HepG2 (cell line): Measurements from ENCODE around the gene BMF. TPM values are rescaled to one million over a fixed set of nuclear protein-coding genes. Genes with fewer than 3 reads are reported as not detected.
A peak's percentile ranks its signal among the peaks of the same experiment; 100 is the strongest.

Experiments used
- ELF1 ChIP-seq: sonication (generic); formaldehyde crosslinking; IDR thresholded peaks from 2 replicates; pipeline ENCODE4 v1.4.0; 2020; ENCODE audit warnings: missing genetic modification reagents
- HDAC2 ChIP-seq: sonication (generic); formaldehyde crosslinking; IDR thresholded peaks from 2 replicates; pipeline ENCODE4 v1.4.0; 2020; ENCODE audit warnings: missing genetic modification reagents
- MTF2 ChIP-seq: sonication (generic); formaldehyde crosslinking; IDR thresholded peaks from 2 replicates; pipeline ENCODE4 v1.5.0; 2020; ENCODE audit warnings: missing genetic modification reagents, borderline replicate concordance
- SMC3 ChIP-seq: IDR thresholded peaks from 2 replicates; pipeline ENCODE4 v1.6.1; 2011; ENCODE audit warnings: low read length, improper control_type of control experiment
- TARDBP ChIP-seq: sonication (generic); formaldehyde crosslinking; IDR thresholded peaks from 2 replicates; pipeline ENCODE4 v1.8.0; 2022; ENCODE audit warnings: mild to moderate bottlenecking, missing genetic modification reagents
- TFDP1 ChIP-seq: IDR thresholded peaks from 2 replicates; pipeline ENCODE4 v1.6.1; 2016; ENCODE audit warnings: missing compliant biosample characterization, missing genetic modification reagents, borderline replicate concordance
- ZHX2 ChIP-seq, 2 experiments: sonication (generic) in 1 of 2; formaldehyde crosslinking in 1 of 2; IDR thresholded peaks; 2 replicates each; pipeline versions ENCODE4 v1.6.1 to v1.9.0; 2014 to 2022; ENCODE audit warnings: antibody characterized with exemption in 1 of 2, borderline replicate concordance in 1 of 2, inconsistent platforms in 1 of 2, low read depth in 1 of 2, missing genetic modification reagents in 1 of 2
- ZNF143 ChIP-seq: sonication (generic); formaldehyde crosslinking; IDR thresholded peaks from 2 replicates; pipeline ENCODE4 v1.4.0; 2020; ENCODE audit warnings: missing genetic modification reagents
- ZNF446 ChIP-seq: sonication (generic); formaldehyde crosslinking; IDR thresholded peaks from 2 replicates; pipeline ENCODE4 v1.5.0; 2020; ENCODE audit warnings: mild to moderate bottlenecking, missing genetic modification reagents
- ZNF512B ChIP-seq: sonication (generic); formaldehyde crosslinking; IDR thresholded peaks from 2 replicates; pipeline ENCODE4 v1.5.1; 2020; ENCODE audit warnings: missing genetic modification reagents, mild to moderate bottlenecking, borderline replicate concordance
- ZNF891 ChIP-seq: sonication (generic); formaldehyde crosslinking; IDR thresholded peaks from 2 replicates; pipeline ENCODE4 v1.5.0; 2020; ENCODE audit warnings: mild to moderate bottlenecking, missing genetic modification reagents
- polyA plus RNA-seq, 8 experiments: library from polyadenylated mRNA; depleted of rRNA in 3 of 8; stranded (reverse) in 7 of 8; unstranded in 1 of 8; fragments of >200 nt; fragmentation: Illumina TruSeq in 4 of 8; extraction: Trizol in 4 of 8; gene quantifications; 2 replicates each; pipeline versions ENCODE4 v1.2.1 to v1.2.3, GENCODE V29; 2011 to 2016; ENCODE audit warnings: low read depth in 4 of 8, missing spikeins in 1 of 8, mixed read lengths in 1 of 8; ENCODE audit not compliant: insufficient read depth in 1 of 8
- total RNA-seq, 5 experiments: library from RNA; depleted of rRNA; stranded (reverse); fragments of >200 nt; fragmentation: Illumina TruSeq; extraction: Trizol; gene quantifications; 2 replicates each; pipeline ENCODE4 v1.2.3, GENCODE V29; 2016; ENCODE audit warnings: low read depth in 1 of 5
- TF ChIP-seq, protein P1 (sequence below): sonication (generic); formaldehyde crosslinking; IDR thresholded peaks from 2 replicates; pipeline ENCODE4 v1.5.1; 2020; ENCODE audit warnings: mild to moderate bottlenecking, missing genetic modification reagents, moderate library complexity

Gene BMF
- total and polyA plus RNA-seq, 2 of the 13 experiments (the other 11 are each of a cell fraction or from before 2014, with no cell fraction given), result 8.7 to 15.9 TPM

DNA sequence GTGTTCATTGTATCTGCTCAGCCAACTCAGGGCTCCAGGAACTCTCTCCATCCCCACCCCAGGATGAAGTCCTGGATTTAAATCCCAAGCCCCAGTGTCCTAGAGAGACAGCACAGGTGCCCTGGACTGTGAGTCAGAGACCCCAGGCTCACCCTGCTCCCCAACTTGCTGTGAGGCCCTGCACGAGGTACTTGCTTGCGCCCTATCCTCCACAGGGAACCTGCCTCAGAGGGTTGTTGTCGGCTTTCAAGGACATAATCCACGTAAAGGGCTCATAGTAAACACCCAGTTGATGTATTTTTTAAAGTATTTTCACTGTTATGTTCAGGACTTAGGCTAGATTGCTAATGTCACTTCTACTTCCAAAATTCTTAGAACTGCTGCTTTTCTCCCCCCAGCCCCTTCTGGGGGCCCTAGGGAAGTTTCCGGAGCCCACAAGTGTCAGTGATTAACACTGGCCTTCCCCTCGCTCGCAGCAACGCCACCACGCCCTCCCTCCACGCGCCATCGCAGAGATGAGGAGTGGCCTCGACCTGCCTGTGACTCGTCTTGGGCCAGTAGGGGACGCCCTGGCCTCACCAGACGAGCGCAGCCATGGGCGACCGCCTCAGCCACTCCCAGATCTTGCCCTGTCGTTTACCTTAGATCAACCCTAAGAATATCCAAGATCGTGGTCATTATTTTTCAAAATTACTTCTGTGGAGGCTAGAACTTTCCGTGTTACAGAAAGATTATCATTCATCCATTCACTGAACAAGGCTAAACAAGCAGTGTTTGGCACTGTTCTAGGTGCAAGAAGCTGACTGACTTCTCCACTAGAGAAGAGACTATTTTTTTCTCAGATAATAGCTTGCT is 63.7 kb downstream of the BMF start (continued):
- TF ChIP-seq ZNF512B (CRISPR knock-in tag), result 0 out of 2 replicates have a peak, but pooled peaks have one; percentile 46
- TF ChIP-seq, protein P1, sequence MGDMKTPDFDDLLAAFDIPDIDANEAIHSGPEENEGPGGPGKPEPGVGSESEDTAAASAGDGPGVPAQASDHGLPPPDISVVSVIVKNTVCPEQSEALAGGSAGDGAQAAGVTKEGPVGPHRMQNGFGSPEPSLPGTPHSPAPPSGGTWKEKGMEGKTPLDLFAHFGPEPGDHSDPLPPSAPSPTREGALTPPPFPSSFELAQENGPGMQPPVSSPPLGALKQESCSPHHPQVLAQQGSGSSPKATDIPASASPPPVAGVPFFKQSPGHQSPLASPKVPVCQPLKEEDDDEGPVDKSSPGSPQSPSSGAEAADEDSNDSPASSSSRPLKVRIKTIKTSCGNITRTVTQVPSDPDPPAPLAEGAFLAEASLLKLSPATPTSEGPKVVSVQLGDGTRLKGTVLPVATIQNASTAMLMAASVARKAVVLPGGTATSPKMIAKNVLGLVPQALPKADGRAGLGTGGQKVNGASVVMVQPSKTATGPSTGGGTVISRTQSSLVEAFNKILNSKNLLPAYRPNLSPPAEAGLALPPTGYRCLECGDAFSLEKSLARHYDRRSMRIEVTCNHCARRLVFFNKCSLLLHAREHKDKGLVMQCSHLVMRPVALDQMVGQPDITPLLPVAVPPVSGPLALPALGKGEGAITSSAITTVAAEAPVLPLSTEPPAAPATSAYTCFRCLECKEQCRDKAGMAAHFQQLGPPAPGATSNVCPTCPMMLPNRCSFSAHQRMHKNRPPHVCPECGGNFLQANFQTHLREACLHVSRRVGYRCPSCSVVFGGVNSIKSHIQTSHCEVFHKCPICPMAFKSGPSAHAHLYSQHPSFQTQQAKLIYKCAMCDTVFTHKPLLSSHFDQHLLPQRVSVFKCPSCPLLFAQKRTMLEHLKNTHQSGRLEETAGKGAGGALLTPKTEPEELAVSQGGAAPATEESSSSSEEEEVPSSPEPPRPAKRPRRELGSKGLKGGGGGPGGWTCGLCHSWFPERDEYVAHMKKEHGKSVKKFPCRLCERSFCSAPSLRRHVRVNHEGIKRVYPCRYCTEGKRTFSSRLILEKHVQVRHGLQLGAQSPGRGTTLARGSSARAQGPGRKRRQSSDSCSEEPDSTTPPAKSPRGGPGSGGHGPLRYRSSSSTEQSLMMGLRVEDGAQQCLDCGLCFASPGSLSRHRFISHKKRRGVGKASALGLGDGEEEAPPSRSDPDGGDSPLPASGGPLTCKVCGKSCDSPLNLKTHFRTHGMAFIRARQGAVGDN (CRISPR knock-in tag), result peak; percentile 87
- no peak for TF ChIP-seq ZNF446 (CRISPR knock-in tag)
- TF ChIP-seq ZHX2 (IDR thresholded peaks at IDR 0.05; ENCODE audit: low read depth), result no peak
- no peak for TF ChIP-seq ZHX2 (CRISPR knock-in tag; IDR thresholded peaks at IDR 0.05; ENCODE audit: borderline replicate concordance)
- TF ChIP-seq MTF2, result no peak
- peak; percentile 20; the same call in 1 of the 2 replicates for TF ChIP-seq ZNF143 (CRISPR knock-in tag)
- peak; percentile 62; the same call in 1 of the 2 replicates for TF ChIP-seq TFDP1 (CRISPR knock-in tag)
- peak; percentile 73; the same call in 1 of the 2 replicates for TF ChIP-seq HDAC2
- peak; percentile 65; the same call in 1 of the 2 replicates for TF ChIP-seq SMC3
- 0 out of 2 replicates have a peak, but pooled peaks have one; percentile 30 for TF ChIP-seq ELF1 (CRISPR knock-in tag)
- 0 out of 2 replicates have a peak, but pooled peaks have one; percentile 33 for TF ChIP-seq ZNF891 (CRISPR knock-in tag)
- TF ChIP-seq TARDBP, result peak; percentile 58; the same call in 1 of the 2 replicates
